Nephron (organoid): Measurements from ENCODE around the gene SH3RF3.
"Not testable (repeated sequence)": the region's sequence is repeated elsewhere in the genome, so short reads cannot be mapped to it uniquely, and the experiment has no call there.

Experiments
- H3K27ac Mint-ChIP-seq, 3 experiments: 2 replicates each; pipeline ENCODE4 v1.8.0; 2020; ENCODE audit warnings: mixed read lengths in 3 of 3, mild to moderate bottlenecking in 2 of 3, moderate library complexity in 1 of 3
- H3K27me3 Mint-ChIP-seq: 2 replicates; pipeline ENCODE4 v1.8.0; 2021; ENCODE audit warnings: low read depth, mild to moderate bottlenecking, moderate library complexity, mixed read lengths
- H3K36me3 Mint-ChIP-seq: 2 replicates; pipeline ENCODE4 v1.8.0; 2020; ENCODE audit warnings: low read depth, mixed read lengths
- H3K4me1 Mint-ChIP-seq: 2 replicates; pipeline ENCODE4 v1.8.0; 2020; ENCODE audit warnings: mixed read lengths
- H3K4me3 Mint-ChIP-seq, 3 experiments: 2 replicates each; pipeline ENCODE4 v1.8.0; 2020; ENCODE audit warnings: mild to moderate bottlenecking in 3 of 3, mixed read lengths in 3 of 3, moderate library complexity in 2 of 3
- H3K9me3 Mint-ChIP-seq: 2 replicates; pipeline ENCODE4 v1.8.0; 2020; ENCODE audit warnings: mixed read lengths
- CTCF ChIP-seq, 3 experiments: fragments of 200-600 bp; sonication (generic); IDR thresholded peaks; one replicate each; pipeline ENCODE4 v1.5.0; 2021; ENCODE audit warnings: antibody characterized with exemption in 3 of 3; ENCODE audit not compliant: unreplicated experiment in 3 of 3

Gene SH3RF3

GRCh38 chr2:109223490-109223889 lies 94.5 kb downstream of the SH3RF3 start:
- no peaks in the 10 kb centered on the region for H3K9me3 Mint-ChIP-seq
- peaks cover 22% of the 10 kb centered on the region for H3K4me1 Mint-ChIP-seq
- H3K27me3 Mint-ChIP-seq, result peaks cover 20% of the 10 kb centered on the region
- no peaks in the 10 kb centered on the region for H3K36me3 Mint-ChIP-seq
- no peak for TF ChIP-seq CTCF (IDR thresholded peaks at IDR 0.05; ENCODE audit: unreplicated experiment in 3 of 3)
- no peak overlapping the region for H3K27ac Mint-ChIP-seq
- H3K4me3 Mint-ChIP-seq, result no peak overlapping the region

DNA sequence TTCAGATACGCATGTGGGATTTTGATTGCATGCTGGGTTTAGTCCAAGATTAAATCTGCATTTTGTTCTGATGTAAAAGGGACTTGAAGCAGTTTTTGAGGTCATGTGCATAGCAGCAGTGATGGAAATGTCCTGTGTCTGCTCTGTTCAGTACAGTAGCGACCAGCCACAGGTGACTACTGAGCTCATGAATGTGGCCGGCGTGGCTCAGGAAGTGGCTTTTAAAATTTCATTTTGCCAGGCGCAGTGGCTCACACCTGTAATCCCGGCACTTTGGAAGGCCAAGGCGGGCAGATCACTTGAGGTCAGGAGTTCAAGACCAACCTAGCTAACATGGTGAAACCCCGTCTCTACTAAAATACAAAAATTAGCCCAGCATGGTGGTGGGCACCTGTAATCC lies 95.3 kb downstream of the SH3RF3 start:
- peaks cover 25% of the 10 kb centered on the region for H3K4me1 Mint-ChIP-seq
- not testable (repeated sequence) for H3K36me3 Mint-ChIP-seq, H3K9me3 Mint-ChIP-seq, H3K27ac Mint-ChIP-seq, H3K4me3 Mint-ChIP-seq
- H3K27me3 Mint-ChIP-seq, result peaks cover 17% of the 10 kb centered on the region

GRCh38 chr2:109225170-109225782 lies 96.3 kb downstream of the SH3RF3 start:
- TF ChIP-seq CTCF (IDR thresholded peaks at IDR 0.05; ENCODE audit: unreplicated experiment in 3 of 3), result no peak
- Mint-ChIP-seq H3K4me3 (no peak overlapping the region), H3K27ac (no peak overlapping the region), H3K36me3 (no peaks in the 10 kb centered on the region), H3K9me3 (no peaks in the 10 kb centered on the region), H3K27me3 (peaks cover 23% of the 10 kb centered on the region), H3K4me1 (peaks cover 26% of the 10 kb centered on the region)

DNA sequence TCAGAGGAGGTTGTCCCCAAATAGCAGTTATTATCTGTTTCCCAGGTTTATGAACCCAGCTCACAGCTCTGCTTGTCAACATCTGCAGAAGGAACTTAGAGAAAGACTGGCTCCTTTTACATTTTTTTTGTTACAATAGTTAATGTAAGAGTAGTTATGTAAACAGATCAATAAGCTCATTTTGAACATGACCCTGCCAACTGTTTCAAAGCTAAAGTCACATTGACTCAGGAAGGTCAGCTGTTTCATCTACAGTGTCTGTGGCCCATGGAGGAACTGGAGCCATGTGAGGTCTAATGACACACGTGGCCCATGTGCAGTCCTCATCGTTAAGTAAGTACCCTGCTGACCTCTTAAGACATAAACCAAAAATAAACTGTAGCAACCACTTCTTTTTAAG lies 97.1 kb downstream of the SH3RF3 start:
- no peak for TF ChIP-seq CTCF (IDR thresholded peaks at IDR 0.05; ENCODE audit: unreplicated experiment in 3 of 3)
- no peak overlapping the region for H3K4me3 Mint-ChIP-seq
- peaks cover 35% of the 10 kb centered on the region for H3K4me1 Mint-ChIP-seq
- no peaks in the 10 kb centered on the region for H3K9me3 Mint-ChIP-seq
- no peaks in the 10 kb centered on the region for H3K36me3 Mint-ChIP-seq
- H3K27ac Mint-ChIP-seq, result no peak overlapping the region
- H3K27me3 Mint-ChIP-seq, result peaks cover 23% of the 10 kb centered on the region

GRCh38 chr2:109226622-109227021 lies 97.6 kb downstream of the SH3RF3 start:
- no peak overlapping the region for H3K27ac Mint-ChIP-seq
- no peaks in the 10 kb centered on the region for H3K36me3 Mint-ChIP-seq
- H3K4me3 Mint-ChIP-seq, result no peak overlapping the region
- no peaks in the 10 kb centered on the region for H3K9me3 Mint-ChIP-seq
- no peak for TF ChIP-seq CTCF (IDR thresholded peaks at IDR 0.05; ENCODE audit: unreplicated experiment in 3 of 3)
- peaks cover 23% of the 10 kb centered on the region for H3K27me3 Mint-ChIP-seq
- H3K4me1 Mint-ChIP-seq, result peaks cover 40% of the 10 kb centered on the region

DNA sequence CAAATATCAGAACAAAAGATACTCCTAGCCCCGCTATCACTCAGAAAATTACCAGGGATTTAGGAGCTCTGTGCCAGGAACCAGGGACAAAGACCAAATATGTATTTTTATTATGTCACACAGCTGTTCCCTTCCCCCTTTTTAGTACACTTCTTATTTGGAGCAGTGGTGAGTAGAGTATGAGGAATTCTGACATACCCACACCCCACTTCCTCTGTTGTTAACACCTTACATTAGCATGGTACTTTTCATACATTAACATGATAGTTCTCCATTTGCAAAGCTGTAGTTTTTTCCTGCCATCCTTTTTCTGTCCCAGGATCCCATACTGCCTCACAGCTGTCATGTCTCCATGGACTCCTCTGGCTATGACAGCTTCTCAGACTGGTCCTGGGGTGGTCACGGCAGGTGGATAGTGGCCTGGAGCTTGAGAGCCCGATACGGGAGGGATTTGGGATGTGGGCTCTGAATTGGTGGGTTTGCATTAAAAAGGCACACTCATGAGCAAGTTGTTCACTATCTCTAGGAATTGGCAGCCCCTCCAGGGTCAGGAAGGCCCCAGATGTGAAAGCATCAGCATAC lies 100.2 kb downstream of the SH3RF3 start:
- no peak for TF ChIP-seq CTCF (IDR thresholded peaks at IDR 0.05; ENCODE audit: unreplicated experiment in 3 of 3)
- Mint-ChIP-seq H3K9me3 (no peaks in the 10 kb centered on the region), H3K4me1 (peaks cover 45% of the 10 kb centered on the region), H3K4me3 (no peak overlapping the region), H3K27me3 (peaks cover 17% of the 10 kb centered on the region), H3K36me3 (no peaks in the 10 kb centered on the region), H3K27ac (no peak overlapping the region)
